Measurements from ENCODE around the gene LTC4S.

GRCh38 chr5:179834120-179834519 is 40.3 kb downstream of the LTC4S start:
- TF ChIP-seq CTCF (IDR thresholded peaks at IDR 0.05), result no peak
- TF ChIP-seq POLR2A (IDR thresholded peaks at IDR 0.05), result no peak

Data from uterus (tissue), 2 donors.